Measurements from ENCODE around the gene MYRFL. TPM values are rescaled to one million over a fixed set of nuclear protein-coding genes. Genes with fewer than 3 reads are reported as not detected.
A peak's percentile ranks its signal among the peaks of the same experiment; 100 is the strongest.

The MYRFL gene
- total RNA-seq, 4 donors from 2014 or later, result not detected

DNA sequence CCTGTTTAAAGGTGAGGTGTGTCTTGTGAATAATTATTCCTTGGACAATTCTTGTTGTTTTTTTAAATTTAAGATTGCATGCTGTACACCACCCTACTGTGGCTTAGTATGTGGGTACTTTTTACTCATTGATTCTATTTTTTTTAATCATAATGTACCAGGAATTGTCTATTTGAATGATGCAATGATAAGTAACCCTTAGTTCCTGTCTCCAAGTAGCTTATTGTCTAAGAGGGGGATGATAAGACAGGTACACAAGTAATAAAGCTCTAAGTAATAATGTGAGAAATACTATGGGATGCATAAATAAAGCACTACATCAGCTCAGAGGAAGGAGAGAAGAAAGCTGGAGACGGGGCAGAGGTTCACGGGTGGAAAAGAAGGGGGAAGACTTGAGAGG lies 90.9 kb downstream of the MYRFL start:
- DNase-seq (ENCODE audit: low spot score) (no peak), ATAC-seq (ENCODE audit: low FRiP score) (no peak)
- TF ChIP-seq, protein P1, sequence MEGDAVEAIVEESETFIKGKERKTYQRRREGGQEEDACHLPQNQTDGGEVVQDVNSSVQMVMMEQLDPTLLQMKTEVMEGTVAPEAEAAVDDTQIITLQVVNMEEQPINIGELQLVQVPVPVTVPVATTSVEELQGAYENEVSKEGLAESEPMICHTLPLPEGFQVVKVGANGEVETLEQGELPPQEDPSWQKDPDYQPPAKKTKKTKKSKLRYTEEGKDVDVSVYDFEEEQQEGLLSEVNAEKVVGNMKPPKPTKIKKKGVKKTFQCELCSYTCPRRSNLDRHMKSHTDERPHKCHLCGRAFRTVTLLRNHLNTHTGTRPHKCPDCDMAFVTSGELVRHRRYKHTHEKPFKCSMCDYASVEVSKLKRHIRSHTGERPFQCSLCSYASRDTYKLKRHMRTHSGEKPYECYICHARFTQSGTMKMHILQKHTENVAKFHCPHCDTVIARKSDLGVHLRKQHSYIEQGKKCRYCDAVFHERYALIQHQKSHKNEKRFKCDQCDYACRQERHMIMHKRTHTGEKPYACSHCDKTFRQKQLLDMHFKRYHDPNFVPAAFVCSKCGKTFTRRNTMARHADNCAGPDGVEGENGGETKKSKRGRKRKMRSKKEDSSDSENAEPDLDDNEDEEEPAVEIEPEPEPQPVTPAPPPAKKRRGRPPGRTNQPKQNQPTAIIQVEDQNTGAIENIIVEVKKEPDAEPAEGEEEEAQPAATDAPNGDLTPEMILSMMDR (IDR thresholded peaks at IDR 0.05), result no peak

DNA sequence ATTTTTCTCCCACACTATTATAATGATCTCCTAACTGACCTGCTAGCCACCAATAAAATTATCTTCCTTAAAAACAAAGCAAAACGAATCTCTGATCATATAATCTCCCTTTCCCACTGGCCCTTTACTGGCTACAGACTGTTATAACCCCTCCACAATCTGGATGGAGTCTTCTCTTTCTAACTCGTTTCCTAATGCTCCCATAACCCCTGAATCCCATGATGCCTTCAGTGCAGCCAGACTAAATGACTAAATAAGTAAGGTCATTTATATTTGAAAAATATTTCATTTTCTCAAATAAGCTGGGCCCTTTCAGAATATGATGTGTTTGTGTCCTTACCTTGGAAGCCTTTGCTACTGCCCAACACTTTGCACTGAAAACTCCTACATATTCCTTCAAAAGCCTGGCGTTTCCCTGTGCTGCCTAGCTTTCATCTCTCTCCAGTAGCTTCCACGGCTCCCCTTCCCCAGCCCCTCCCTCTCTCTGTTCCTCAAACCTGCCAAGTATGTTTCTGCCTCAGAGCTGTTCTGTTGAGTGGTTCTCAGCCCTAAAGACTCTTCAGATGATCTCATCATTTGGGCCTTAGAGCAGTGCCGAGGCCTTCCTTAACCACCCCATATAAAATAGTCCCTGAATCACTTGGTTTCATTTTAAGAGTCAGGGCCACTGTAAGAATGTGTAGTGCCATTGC lies 91.7 kb downstream of the MYRFL start:
- TF ChIP-seq, protein P1 (IDR thresholded peaks at IDR 0.05), result no peak
- DNase-seq (ENCODE audit: low spot score) (no peak), ATAC-seq (ENCODE audit: low FRiP score) (peak; percentile 71)

DNA sequence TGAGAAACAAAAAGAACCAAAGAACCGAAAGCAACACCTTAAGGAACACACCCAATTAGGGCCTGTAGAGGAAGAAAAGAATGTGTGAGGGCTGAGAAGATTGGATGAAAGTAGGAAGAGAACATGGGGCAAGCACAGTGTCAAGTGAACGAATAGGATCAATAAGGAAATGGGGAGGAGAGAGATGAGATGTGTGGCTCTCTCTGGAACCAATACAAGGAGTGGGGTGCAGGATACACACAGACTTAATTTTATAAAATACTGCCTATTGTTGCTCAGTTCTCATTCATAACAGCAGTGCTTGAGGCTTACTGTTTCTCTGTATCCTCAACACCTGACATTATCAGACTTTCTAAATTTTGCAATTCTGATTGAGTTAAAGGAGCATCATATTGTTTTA lies 93.3 kb downstream of the MYRFL start:
- no peak for ATAC-seq (ENCODE audit: low FRiP score)
- TF ChIP-seq, protein P1 (IDR thresholded peaks at IDR 0.05), result no peak
- DNase-seq (ENCODE audit: low spot score), result no peak

DNA sequence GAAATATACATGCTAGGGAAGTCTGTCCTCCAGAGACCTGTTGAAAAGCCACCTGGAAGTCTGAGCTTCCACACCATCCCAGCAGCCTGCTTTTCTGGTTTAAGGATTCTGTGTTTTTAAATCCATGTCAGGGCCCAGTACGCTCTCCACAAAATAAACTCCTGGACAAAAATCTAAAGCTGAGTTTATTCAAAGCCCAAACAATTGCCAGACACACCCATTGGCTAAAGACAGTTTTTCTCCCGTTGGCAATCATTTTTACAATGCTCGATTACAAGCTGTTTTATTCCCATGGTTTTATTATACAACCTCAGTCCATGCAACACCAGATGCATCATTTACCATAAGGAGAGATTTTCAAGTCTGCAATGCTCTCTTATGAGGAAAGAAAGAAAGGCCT lies 94.5 kb downstream of the MYRFL start:
- ATAC-seq (ENCODE audit: low FRiP score) (no peak), DNase-seq (ENCODE audit: low spot score) (no peak)
- TF ChIP-seq, protein P1 (IDR thresholded peaks at IDR 0.05), result no peak

DNA sequence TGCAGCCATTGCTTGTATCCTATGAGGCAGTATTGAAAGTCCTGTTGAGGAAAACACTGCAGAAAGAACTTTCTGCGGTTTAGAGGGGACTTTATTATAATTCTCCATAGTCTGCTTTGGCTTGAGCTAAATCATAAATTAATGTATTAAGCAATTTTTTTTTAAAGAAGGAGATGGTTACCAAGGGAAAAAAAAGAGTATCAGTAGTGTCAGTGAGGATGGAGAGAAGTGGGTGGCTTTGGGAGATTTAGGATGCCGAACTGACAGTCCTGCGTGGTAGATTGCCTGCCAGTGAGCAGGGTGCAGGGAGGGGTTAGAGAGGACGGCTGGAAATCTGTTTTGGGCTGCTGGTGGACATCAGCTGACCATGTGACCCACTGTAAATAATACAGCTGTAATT lies 96.8 kb downstream of the MYRFL start:
- DNase-seq (ENCODE audit: low spot score), result no peak
- ATAC-seq (ENCODE audit: low FRiP score), result no peak
- TF ChIP-seq, protein P1 (IDR thresholded peaks at IDR 0.05), result no peak

DNA sequence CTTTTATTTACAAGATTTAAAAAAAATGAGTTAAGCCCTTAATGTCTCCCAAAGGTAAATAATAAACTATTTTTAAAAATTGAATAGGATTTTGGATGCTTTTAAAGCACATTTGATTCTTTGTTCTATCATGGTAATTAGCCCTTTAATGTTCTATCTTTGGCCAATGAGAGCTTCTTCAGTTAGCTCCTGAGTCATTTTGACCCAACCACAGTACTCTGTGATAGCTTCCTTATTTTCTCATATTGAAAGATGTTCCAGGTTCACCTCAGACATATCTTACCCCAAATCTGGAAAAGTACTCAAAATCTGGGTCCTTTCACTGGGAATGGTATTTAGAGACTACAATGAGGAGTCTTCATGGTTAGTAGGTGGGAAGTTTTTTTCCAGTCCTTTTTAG lies 98.0 kb downstream of the MYRFL start:
- no peak for ATAC-seq (ENCODE audit: low FRiP score)
- TF ChIP-seq, protein P1 (IDR thresholded peaks at IDR 0.05), result no peak

DNA sequence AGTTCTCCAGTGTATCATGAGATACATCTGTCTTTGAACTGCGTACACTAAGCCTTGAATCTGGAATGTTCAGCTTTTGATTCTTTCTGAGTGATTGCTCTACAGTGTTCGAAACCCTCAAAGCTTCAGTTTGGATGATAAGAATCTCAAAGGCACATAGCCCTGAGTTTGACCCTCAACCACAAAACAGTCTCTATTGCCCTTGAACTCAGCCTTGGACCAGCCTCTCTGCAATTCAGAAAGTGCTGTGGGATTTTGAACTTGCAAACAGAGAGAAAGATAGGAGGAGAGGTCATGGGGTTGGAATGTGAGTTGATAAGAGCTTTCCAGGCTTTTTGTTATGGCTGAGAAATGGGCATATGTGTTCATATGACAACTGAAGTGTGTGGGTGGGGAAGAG lies 100.3 kb downstream of the MYRFL start:
- TF ChIP-seq, protein P1 (IDR thresholded peaks at IDR 0.05), result no peak
- DNase-seq (ENCODE audit: low spot score), result no peak

More for the DNA sequence above, 98.0 kb downstream of the MYRFL start:
- DNase-seq (ENCODE audit: low spot score), result no peak

More for the DNA sequence above, 100.3 kb downstream of the MYRFL start:
- no peak for ATAC-seq (ENCODE audit: low FRiP score)

Data from omental fat pad (tissue), 4 donors.